Fibroblast of upper back skin (primary cell): ENCODE data around the gene RHCG.
"Not testable (repeated sequence)": the region's sequence is repeated elsewhere in the genome, so short reads cannot be mapped to it uniquely, and the experiment has no call there.

Experiments used
- DNase-seq: peaks from one replicate; pipeline ENCODE4 v3.0.0-alpha.2; 2013

RHCG gene

DNA sequence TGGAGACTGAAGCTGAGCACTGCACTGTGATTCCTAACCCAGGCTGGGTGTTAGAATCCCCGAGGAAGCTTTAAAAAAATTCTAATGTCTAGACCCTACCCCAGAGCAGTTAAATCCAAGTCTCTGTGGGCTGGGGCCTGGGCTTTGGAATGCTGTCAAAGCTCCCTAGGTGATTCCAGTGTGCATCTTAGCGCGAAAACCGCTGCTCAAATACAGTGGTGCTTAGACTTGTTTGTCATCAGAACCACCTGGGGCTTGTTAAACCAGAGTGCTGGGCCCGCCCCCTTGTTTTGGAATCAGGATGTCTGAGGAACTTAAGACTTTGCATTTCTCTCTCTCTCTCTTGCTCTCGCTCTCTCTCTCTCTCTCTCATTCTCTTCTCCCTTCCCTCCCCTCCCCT lies 20.7 kb downstream of the RHCG start:
- no peak for DNase-seq

DNA sequence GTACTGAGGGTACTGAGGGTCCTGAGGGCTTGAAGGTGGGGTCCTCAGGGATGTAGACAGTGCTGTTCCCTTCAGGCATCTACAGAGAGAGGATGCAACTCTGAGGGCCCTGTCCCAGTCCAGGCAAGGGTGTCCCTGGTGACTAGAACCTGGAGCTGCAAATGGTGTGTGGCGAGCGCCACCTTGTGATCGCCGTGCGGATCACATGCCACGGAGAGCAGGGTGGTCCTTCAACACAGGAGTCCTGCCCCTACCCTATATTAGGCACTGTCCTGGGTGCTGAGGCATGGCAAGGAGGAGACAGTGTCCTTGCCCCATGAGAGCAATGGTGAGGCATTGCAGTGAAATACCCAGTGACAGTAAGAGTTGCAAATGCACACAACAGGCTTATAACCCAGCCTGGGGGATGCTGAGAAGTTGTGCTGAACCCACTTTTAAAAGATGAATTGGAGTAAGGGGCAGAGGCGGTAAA lies 23.6 kb downstream of the RHCG start:
- DNase-seq, result peak; percentile 37

DNA sequence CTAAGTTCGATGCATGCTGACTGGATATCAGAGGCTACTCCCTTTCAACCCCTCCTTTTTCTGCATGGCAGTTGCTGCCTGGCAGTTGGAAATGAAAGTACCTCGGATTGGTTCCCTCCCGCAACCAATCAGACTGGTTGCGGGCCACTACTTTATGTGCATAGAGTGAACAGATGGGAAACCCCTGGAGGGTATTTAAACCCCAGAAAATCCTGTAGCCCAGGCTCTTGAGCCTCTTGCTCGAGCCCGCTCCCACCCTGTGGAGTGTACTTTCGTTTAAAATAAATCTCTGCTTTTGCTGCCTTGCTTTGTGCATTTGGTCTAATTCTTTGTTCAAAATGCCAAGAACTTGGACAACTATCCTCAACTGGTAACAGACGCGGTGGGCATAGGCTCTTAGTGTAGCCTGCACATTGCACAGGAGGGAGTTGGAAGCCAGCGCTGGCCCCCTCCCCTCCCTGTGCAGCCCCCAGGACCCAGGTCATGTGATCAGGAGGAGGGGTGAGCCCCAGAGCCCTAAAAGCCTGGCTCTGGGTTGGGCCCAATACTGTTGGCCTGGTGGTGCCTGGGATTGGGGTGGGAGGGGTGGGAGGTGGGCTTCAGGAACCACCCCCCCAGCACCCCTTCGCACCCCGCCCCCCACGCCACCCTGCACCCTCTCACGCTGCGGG lies 26.8 kb downstream of the RHCG start:
- DNase-seq, result no peak

DNA sequence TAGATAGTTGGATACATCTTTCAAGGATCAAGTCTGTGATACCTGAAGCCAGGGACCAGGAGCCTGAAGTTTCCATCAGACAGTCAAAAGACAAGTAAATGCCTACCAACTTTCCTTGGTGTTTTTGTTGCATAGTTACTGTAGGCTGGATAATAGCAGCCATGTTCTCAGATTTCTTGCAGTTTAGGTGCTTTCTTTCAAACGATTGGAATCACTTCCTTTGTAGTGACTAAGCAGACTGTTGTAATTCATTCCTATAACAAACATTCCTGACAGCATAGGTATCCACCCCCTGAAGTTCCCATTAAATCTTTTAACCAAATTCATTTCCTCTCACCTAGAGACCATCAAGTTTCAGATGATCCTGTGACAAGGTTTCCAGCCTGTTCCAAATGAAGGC lies 27.6 kb downstream of the RHCG start:
- DNase-seq, result not testable (repeated sequence)

DNA sequence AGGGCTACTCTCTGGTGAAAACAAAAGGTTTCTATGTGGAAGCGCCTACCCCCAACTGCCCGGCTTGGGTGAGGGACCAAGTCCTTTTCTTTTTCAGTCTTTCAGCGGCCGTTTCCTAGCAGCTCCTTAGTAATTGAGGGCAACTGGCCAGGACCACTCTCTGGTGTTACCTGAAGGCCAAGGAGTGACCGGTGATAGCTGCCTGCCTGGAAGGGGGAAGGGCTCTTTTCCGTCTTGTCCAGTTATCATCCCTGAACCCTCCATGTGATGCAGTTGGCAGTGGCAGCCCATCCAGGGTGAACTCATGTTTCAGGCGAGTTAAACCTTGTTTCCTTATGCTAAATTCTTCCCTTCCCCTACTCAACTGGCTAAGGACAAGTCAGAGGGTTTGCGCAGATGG lies 33.3 kb downstream of the RHCG start:
- DNase-seq, result no peak

DNA sequence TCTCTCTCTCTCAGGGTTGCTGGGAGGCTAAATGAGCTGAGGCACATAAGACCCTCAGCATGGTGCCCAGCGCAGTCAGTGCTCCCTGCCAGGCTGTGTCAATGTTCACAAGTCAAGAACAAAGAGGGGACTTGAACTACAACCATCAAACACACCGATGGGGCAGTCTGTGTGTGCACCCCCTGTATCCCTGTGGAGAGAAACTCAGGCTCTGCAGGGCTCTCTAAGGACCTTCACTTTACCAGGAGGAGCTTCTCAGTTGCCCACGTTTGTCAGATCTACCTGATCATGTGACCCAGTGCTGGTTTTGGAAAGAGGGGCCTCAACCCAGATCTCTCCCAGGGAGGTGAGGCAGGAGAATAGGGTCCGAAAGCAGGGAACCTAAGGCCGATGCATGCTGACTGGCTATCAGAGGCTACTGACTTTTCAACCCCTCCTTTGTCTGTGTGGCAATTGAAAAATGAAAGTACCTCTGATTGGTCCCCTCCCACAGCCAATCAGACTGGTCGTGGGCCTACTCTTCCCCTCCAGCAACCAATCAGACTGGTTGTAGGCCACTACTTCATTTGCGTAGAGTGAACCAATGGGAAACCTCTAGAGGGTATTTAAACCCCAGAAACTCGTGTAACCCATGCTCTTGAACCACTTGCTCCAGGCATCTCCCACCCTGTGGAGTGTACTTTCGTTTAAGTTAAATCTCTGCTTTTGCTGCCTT lies 34.0 kb downstream of the RHCG start:
- no peak for DNase-seq

DNA sequence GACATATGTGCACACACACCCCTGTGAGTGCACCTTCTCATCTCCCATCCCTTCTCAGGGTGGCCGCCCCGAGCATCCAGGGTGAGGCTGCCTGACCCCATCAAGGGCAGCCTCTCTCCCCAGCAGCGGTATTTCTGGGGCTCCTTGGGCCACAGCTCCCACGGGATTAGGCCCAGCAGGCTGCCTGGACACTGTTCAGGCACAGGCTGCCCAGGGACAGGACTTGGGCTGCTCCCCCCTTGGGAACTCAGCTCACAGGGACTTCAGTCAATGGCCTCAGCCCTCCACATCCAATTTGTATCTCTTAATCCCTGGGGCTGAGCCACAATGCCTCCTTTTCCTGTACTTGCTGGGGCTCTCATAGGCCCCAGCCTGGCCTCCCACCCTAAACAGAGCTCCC lies 35.0 kb downstream of the RHCG start:
- DNase-seq, result no peak

DNA sequence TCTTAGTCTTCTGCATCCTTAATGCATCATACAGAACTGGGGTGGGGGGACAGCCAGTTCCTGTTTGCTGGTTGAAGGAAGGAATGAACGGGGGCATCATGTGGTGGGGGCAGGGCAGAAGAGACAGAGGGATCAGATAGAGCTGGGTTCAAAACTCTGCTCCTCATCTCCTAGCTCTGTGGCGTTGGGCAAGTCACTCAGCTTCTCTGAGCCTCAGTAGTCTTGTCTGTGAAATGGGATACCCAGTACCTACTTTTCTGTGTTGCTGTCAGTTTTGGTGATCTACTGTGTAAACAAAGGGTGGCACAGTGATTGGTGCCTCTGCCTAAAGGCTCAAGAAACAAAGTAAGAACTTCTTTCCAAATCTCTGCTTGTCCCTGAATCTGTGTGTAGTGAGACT lies 36.3 kb downstream of the RHCG start:
- no peak for DNase-seq

DNA sequence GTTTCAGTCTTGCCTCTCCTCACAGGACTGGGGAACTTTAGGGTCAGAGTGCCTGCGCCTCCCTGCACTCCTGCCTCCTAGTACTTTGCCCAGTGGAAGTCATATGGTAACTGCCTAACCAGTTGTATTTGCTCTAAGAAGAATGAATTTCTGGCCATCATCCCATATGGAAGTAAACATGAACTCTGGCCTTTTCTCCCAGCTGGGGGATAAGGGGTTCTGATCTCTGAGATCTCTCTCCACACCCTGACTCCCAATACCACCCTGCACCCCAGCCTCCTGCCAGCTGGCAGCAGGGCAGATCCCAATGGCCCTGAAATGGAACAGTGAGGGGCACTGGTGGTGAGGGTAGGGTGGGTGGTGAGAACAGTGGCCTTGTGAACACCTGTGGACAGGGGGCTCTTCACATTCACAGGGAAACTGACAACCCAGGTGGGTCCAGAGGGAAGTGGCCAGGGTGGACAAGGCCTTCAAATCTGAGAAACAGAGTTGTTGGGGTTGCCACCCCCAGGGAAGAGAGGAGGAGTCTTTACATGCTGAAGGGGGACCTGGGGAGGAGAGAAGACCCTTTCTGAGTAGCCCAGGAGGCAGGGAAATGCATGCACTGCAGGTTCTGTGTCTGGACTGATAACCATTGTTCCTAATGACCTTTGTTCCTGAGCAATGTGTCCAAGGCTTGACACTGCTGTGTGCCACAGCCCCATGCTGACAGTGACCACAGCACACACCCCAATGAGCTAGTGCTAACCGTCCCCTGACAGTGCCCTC lies 36.9 kb downstream of the RHCG start:
- DNase-seq, result no peak

DNA sequence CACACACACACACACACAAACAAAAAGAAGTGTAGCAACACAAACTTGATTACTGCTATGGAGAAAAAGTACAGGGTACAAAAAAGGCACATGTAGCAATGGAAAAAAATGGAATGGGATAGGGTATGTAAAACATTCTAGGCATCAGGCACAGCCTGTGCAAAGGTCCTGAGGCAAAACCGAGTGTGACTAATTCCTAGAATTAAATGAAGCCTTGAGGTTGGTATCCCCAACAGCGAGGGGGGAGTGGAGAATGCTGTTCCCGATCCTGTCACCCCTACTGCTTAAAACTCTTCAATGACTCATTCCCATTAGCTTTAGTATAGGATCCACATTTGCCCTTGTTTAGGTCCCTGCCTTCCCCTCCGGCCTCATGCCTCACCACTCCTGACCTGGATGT lies 37.9 kb downstream of the RHCG start:
- DNase-seq, result no peak

DNA sequence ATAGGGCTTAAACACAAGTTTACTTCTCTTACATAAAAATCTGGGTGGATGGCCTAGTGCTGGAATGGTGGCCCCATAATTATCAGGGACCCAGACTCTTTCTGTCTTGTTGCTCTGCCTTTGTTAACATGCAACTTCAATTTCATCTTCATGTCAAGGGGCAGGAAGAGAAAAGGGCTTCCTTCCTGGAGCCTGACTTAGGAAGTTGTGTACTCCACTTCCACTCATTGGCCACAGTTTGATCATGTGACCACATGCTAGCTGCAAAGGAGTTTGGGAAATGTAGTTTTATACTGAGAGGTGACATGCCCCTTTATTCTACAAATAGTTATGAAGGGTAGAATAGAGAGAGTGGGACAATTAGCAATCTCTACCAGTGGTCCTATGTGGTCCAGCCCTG lies 39.3 kb downstream of the RHCG start:
- no peak for DNase-seq

DNA sequence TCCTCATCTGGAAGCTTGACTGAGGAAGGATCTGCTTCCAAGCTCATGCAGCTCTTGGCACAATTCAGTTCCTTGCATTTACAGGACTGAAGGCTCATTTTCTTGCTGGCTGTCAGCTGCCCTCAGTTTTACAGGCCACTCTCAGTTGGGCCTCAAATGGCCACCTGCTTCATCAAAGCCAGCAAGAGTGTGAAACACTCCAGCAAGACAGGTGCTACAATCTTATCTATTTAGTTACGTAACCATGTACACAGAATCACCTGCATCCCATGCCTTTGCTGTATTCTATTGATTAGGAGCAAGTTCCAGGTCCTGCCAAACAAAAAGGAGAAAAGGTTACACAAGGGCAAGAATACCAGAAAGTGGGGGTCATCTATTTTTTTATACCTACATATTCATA lies 40.8 kb downstream of the RHCG start:
- DNase-seq, result no peak

DNA sequence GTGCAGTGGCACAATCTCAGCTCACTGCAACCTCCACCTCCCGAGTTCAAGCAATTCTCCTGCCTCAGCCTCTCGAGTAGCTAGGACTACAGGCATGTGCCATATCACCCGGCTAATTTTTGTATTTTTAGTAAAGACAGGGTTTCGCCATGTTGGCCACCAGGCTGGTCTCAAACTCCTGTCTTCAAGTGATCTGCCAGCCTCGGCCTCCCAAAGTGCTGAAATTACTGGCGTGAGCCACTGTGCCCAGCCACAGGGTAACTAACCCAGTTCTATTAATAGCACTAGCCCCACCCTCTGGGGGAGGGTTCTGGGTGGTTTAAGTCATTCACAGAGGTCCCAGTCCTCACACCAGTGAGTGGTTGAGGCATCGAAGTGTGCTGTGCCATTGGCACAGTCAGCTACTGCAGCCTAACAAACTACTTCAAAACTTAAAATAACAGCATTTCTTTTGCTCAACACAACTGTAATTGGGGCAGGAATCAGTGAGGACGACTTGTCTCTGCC lies 44.0 kb downstream of the RHCG start:
- no peak for DNase-seq

DNA sequence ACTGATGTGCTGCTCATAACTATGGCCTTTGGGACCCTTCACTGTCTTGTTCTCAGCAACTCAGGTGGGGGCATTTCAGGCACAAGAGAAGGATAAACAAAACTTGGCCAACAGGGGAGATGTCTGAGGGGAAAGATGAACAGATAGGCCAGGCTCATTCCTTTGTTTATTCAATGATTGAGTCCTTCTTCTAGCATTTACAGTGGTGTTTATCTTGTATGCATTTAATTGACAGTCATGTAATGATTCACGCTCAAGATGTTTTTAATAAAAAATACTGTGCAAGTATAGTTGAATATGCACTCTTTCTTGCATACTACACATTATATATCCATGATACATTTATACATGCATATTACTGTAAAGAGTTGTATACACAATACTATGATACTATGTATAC lies 44.5 kb downstream of the RHCG start:
- no peak for DNase-seq

DNA sequence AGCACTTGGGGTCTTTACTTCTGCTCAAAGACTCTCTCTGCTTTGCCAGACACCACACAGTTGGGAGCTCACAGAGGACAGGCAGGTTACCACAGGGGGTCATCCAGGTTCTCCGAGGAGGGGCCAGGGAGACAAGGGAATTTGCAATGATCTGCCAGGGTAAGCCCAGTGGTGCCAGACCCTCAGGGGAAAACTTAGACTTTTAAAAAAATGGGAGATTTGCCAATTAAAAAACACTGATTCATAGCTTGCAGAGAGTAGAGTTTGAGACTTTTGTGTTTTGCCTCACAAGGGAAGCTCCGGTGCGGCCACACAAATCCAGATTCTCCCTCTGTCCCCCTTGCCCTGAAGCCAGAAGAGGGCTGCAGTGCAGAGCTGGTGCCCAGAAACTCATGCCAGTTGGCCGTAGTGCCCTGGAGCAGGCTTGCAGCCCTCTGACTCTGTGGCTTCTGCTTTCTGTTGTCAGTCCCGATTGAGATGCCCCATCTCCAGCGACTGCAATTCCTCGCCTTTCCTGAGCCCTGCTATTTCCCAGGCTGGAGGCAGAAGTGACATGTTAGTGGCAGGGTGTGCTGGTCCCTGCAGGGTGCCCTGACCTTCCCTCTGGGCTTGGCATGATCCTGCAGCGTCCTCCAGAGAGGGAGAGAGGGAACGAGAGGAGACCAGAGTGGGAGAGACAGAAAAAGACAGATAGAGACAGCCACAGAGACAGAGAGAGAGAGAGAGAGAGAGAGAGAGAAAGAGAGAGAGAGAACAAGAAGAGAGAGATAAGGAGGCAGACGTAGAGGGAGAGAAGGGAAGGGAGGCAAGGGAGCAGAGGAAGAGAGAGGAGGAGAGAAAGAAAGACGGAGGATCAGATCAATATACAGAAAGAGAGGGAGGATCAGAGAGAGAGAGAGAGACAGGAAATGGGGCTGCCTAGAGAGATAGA lies 46.0 kb downstream of the RHCG start:
- no peak for DNase-seq

DNA sequence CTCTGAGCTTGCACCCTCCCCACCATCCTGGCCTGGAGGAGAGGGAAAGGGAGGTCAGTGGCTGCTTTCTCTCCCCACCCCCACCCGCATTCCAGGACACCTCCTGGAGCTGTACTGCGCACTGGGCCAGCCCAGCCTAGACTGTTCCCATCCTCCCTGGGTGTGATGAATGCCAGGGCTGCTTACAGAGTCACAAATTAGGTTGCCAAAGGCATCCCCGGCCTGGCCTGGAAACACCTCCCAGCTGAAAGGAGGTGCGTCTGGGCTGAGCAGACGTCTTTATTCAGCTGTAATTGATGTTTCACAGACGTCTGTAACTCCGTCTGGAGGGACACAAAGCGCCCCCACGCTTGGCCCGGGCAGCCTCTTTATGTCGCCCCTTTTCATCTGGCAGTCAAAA lies 47.6 kb downstream of the RHCG start:
- no peak for DNase-seq

DNA sequence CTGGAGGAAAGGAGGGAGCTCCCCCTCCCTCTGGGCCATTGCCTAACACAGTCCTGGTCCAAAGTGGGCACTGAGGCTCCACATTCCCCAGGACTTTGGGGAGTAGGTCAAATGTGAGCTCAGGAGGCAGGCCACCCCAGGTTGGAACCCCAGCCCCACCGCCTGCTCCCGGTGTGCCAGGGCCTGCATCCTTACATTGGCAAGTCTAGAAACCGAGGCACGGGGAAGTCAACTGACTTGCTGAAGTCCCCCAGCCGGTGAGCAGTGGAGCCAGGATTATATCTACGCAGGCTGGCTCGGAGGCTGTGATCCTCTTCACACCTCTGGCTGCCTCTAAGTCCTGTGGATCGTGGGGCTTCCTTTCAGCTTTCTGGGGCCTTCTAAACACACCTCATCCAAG lies 48.7 kb downstream of the RHCG start:
- no peak for DNase-seq

DNA sequence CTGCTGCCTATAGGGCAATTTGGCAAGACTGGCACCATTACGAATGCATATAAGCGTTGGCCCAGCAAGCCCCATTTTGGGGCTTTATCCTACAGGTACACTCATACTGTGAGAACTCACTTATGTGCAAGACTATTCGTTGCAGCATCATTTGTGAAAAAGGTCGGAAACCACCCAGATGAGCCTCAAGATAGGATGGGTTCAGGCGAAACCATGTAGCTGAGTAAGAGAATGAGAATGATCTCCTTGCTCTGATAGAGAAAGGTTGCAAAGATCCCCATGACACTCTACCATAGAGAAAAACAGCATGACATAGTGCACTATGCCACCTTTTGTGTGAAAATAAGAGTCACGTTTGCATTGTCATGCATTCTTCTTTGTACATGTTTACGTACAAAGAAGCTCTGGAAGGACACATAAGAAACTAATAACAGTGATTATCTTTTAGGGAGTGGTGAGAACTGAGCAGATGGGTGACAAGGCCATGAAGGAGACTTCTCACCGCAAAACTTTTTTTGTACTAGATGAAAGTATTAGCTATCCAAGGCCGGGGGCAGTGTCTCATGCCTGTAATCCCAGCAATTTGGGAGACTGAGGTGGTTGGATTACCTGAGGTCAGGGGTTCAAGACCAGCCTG lies 50.0 kb downstream of the RHCG start:
- DNase-seq, result no peak

DNA sequence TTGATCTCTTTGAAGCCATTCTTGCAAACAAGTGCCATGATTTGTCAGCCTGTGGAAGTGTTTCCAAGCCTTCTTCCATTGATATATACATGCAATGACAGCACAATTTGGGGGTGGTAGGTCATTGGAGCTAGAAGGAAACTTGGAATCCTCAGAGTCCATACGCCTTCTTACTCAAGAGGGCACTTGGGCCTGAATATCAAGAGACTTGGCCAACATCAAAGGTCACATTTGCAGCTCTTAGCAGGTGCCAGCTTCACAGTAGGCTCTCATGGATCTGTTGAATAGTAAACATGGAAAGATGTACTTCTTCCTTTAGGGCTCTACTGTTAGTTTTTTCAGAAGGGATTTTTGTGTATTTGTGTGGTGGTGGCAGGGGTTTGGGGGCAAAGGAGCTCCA lies 50.9 kb downstream of the RHCG start:
- no peak for DNase-seq

DNA sequence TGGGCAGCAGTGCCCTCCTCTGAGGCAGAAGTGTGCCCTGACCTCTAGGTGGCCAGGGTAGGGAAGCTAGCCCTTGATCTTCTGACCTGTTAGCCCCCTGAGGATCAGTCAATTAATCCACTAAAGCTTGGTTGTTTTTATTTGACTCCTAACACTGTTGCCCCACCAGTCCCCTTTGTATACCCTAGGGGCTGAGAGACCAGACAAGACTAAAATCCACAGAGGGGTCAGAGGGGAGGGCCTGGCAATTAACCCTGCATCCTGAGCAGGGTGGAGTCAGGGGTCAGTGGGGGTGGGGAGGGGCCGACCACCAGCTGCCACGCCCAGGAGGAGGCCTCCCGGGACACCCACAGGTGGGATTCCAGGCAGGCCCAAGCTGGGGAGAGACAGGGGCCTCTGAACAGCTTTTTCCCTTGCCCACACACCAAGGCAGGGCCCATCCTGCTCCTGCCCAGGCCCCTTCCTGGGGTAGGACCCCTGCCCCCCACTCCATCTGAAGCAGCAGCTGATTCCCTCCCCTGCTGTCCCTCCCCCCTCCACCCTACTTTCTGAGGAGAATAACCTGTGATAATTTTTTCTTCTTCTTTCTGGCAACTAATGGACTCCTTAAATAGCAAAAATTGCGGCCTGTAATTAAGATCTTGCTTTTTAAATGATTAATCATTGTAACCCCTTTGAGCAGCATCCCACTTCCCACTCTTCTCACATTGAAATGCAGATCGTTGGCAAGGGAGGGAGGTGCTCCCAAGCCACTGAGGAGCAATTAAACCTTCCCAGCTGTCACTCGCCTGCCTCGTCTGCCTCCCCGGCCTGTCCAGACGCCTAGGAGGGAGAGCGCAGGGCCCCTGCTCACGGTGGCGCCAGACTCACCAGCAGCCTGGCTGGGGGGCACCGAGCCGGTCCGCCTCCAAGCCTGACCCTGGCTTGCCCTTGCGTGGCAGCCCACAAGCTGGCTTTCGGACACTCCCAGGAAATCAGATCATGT lies 51.9 kb downstream of the RHCG start:
- no peak for DNase-seq

DNA sequence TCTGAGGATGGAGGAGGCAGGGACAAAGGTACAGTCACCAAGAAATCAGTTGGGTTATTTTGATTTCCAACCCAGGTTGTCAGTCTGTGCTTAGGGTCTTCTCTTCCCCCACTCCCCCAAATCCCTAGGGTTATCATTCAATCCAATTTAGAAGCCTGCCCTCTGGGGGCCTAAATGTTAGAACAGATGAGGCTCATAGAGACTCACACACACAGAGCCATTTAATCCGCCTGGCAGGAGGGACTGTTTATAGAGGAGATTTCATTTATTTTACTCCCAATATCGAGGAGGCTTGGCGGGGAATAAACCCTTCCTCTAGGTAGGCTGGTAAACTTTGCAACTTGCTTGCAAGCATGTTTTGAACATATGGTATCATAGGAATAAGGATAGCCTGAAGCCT lies 52.8 kb downstream of the RHCG start:
- DNase-seq, result no peak
